NCI-H748 (cell line): Measurements from ENCODE around the gene PCBD1.

Source experiments
- DNase-seq: peaks from one replicate; lab custom pipeline; 2025; ENCODE audit not compliant: unreplicated experiment; lab: John Stamatoyannopoulos, UW

PCBD1 gene

DNA sequence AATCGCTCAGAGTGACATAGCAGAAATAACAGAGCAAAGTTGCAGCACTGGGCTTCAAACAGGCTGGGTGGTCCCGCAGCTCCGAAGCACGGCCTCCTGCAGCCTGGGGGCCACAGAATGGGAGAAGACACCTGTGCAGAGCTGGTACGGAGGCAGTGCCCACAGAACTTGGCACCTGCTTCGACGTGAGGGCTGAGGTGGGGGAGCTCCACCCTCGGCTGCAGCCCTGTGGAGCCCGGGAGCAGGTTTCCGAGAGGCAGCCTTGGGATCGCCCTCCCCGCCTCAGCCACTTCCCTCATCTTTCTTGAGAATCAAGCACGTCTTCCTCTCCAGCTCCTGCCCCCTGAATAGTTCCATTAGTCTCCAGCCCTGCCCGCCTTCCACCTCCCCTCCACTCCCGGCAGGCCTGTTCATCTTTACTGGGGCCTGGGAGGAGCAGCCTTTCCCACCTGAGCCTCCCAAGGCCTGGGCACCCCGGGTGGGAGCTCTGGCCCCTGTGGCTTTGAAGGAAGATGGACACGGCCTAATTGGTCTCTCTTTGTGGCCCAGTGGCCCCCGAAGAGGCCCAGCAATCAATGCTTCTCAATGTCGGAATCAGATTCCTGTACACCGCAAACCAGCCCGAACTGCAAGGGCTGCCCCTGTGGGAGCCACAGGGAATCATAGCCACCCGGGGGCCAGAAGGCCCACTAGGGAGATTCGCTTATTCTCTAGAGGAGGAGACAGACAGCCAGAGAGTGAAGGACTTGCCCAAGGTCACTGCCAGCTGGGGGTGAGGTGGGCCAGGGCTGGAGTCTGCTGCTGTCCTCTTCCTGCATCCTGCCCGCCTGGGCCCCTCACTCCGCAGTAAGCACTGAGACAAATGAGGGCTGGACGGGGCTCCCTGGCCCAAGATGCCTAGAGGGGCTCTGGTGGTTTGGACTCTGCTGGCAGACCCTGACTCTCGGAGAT is 17.0 kb upstream of the PCBD1 start:
- no peak for DNase-seq

DNA sequence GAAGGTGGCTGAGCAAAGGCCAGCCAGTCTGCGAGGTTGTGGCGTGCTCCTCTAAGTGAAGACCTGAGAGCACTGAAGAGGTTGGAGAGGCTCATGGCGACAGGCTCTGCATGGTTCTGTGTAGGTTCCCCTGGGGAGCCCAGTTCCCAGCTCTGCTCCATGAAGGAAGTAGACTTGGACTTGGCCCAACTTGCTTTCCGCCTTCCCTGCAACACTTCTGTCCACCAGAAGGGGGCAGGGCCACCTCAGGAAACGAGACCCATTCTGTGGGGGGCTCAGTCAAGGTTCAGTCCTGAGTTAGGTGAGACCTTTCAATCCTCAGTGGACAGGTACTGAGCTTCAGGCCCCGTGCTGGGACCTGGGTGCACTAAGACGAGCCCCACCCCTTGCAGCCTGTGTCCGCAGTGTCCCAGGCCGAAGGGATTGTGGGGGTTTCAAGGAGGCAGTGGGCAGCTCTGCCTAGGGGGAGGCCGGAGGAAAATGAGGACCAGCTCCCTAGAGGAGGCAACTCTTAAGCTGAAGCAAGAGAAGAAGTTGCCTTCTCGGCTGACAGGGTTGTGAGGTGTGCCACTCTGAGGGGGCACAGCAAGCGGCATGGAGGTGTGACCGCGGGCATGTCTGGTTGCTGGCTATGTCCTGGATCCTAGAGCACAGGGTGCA is 15.0 kb upstream of the PCBD1 start:
- peak; percentile 40 for DNase-seq

DNA sequence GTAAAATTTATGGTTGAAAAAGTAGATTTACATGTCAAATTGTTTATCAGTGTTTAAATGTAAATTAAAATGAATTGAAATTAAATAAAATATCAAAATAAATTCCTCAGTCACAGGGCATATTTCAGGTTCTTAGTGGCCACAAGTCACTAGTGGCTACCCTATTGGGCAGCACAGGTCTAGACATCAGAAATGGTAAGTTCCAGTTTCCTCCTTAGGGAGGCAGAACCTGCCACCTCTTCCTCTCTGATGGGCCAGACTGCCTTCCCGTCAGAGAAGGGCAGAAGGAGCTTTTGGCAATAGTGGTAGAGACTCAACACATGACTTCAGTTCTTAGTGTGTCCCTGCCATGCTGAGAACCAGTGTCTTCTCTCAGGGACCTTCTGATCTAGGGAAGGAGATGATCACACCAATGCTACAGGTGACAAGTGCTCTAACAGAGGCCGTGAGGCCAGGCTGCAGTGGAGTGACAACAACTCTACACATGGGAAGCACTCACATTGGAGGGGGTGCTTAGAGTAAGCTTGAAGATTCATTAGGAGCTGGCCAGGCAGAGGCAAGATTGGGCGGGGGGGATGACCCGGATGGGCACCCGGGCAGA is 14.4 kb upstream of the PCBD1 start:
- no peak for DNase-seq

DNA sequence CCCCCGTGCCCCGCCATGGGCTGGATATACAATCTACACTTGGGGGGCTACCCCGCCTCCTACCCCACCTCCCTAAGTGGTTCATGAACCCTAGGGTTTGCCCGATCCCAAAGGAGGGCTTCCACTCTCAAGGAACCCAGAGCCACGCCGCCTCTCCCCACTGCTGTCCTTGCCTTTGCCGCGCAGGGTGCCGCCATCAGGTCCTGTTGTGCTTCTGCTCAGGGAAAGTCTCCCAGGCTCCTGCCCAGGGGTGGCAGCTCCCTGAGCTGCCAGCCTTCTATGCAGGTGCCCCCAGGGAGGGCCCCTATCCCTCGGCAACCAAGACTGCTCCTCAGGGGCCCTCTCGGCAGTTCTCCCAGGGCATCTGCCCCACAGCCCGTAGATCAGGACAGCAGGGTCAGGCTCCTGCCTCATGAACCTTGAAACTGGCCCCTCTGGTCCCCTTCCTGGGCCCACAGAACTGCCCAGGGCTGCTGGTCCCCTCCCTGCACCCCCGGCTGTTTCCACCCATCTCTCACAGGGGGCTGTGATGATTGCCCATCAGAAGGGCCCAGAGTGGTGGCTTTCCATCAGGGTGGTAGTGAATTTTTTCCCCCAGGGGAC is 13.0 kb upstream of the PCBD1 start:
- no peak for DNase-seq

DNA sequence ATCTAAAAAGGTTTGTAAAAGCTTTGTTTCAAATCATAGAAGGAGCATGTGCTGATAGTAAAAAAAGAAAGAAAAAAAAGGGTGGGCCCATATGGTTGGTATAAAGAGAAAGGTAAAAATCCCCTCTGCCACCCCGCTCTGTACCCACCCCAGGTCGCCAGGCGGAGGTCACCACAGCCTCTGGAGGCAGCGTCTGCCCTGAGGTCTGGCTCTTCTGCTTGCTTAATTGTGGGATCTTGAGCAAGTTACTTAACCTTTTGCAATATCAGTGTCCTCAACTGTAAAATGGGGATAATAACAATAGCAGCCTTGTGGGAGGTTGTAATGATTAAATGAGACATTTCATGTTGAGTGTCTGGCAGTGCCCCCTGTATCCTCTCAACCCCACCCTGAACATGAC is 10.7 kb upstream of the PCBD1 start:
- no peak for DNase-seq

DNA sequence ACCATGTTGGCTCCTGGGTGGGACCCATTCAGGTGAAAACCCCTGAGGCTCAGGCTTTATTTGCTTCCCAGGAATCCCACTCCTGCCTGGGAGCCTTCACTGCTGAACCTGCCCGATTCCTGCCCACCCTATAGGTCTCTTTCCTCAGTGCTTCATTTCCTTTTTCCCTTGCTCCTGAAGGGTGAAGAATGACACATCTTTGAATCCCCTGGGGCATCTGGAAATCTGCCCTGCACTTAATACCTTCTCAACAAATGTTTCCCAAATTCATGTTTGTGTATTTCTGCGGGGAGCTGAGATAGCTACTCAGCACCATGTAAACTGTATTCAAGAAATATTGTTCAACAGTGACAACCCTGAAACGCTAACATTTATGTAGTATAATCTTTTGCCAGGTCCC is 10.3 kb upstream of the PCBD1 start:
- DNase-seq = no peak

DNA sequence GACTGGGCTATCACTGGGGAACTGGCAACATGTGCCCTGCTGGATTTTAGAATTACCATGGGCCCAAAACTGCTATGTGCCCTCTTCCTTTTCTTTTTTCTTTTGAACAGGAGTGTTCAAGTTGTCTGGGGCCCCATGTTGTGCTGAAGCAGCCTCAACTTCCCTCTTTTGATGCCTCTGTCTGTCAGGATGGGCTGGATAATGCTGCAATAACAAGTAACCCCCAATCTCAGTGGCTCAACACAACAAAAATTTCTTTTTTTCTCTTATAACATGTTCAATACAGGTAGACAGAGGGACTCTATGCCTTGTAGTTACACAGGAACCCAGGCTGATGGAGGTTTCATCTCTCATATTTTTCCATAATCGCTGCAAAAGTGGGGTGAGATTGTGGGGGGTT is 8.2 kb upstream of the PCBD1 start:
- no peak for DNase-seq

DNA sequence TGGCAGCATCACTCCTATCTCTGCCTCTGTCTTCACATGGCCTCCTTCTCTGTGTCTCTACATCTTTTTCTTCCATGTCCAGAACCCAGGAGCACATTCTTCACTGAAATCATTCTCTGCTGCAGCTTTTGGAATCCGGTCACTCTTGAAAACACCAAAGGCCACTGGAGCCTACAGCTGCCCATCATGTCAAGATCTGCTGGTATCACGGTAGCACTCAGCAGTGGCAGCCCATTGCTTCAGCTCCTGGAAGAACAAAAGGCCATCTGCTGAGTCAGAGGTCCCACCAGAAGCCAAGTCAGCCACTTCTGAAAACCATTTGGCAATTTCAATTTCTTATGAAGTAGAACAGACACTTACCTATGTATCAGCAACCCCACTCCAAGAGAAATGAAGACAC is 6.1 kb upstream of the PCBD1 start:
- DNase-seq = no peak

DNA sequence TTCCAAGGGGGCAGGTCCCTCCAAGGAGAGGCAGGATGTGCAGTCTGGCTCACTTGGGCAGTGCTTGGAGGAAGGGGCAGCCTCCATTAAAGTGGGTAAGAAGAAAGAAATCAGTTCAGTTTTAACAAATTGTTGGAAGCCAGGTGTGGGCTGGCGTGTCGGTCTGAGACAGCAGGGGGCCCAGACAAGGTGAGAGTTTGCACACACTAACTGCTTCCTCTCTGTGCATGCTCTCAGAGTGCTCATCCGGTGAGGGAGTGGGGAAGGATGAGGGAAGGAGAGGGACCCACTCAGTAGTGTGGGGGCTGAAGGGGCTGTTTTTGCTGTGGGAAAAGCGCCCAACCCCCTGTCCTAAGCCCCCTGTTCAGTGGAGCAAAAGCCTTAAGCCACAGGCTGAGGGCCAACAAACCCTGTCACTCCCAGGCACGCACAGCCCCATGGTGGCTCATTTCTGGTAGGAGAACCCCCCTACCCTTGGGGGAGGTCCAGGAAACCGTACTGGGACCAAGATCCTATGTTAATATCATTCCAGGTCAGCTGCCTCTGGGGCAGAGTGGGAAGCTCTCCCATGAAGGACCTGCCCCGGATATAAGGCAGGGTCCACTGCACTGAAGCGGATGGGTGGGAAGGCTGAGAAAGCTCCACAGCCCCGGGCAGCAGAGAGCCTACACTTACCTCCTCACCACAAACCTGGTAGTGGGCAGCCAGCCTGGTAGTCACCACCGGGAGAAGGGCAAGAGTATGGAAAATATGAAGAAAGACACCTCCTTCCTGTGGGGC is 5.1 kb upstream of the PCBD1 start:
- peak; percentile 1 for DNase-seq

DNA sequence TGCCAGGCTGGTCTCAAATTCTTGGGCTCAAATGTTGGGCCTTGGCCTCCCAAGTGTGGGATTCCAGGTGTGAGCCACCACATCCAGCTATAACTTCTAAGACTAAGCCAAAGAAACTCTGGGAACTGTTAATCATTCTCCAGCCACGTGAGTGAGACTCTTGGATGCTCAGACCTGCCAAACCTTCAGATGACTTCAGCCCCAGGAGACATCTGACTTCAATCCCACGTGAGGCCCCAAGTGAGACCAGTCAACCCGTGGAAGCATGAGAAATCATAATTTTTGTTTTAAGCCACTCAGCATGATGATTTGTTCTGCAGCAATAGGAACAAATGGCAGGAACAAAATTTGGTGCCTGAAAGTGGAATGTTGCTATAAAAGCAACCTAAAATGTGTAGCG is 4.3 kb upstream of the PCBD1 start:
- DNase-seq = no peak

DNA sequence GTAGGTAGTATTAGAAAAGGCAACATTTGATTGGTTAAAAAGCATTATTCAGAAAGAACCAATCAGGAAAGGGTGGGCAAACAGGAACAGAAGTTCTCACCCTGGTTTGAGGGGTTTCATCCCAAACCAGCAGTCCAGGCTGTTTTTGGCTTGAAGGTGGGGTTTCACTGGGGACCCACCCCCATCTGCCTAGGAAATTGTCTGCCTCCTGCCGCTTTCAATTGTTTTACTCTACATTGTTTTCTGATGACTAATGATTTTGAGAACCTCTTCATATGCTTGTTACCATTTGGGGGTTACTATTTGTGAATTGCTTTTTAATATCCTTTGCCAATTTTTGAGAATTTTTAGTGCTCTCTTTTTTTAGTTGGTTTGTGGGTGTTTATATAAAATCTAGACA is 3.3 kb upstream of the PCBD1 start:
- DNase-seq = no peak

DNA sequence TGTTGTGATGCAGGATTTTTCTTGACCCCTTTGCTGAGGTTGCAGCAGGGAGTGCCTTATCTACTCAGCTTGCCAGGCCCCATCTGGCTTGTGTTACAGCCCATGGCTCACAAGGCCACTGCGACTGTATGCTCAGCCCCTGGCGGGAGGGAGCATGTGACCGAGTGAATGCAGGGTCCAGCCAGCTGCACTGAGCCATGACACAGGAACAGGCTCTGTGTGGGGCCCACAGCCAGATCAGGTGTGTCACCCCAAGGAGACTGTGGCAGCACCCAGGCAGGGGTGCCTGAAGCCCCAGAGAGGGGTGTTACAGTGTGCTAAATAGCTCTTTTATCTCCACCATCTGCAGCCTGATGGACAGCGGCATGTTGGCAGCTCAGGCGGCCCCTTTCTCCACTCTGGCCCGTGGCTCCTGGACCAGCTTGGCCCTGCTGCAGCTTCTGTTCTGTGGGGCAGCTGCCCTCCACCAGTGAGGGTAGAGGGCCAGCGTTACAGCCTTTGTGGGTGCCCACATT is 2.6 kb upstream of the PCBD1 start:
- DNase-seq = peak; percentile 2

DNA sequence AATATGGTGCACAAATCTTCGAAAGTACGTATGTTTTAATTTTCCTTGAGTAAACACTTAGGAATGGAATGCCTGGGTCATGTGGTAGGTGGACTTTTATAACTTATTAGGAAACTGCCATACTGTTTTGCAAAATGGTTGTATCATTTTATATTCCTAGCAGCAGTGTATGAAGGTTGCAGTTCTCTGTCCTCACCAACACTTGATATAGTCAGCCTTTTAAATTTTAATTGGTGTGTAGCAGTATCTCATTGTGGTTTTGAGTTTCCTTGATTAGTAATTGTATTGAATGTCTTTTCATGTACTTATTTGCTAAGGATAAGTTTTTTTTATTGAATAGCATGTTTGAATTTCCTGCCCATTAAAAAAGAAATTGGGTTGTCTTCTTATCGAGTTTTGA is 926 bp upstream of the PCBD1 start:
- DNase-seq = no peak

DNA sequence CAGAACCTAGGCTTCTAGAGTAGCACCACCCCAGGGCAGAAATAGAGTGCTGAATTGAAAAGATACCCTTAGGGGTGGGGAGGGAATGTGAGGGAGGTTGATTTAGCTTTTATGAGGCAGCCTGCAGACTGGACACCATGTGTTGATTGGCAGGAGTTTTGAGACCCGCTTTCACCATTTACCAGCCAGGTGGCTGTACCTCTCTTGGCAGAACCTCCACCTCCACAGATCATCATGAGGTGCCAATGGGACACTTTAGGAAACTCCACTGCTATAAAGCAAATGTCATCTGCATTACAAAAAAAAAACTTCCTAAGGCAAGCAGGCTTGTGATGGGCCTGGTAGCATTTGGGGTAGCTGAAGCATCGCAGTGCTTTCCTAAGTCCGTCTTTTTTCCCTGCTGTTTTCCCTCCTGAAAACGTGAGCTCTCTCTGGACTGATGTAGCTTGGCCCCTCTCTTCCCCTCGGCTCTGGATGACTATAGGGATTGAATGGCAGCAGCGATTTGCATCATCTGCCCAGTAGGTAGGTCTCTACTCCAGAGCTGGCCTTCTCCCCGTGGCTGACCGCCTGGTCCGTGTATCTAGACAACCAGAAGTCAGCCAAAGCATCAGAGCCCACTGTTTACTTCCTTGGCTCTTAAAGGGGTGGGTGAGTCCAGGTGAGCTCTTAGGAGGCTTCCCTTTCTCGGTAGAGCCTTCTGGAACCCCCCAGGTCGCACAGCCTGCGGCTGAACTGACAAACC is 1.3 kb downstream of the PCBD1 start:
- DNase-seq = no peak

DNA sequence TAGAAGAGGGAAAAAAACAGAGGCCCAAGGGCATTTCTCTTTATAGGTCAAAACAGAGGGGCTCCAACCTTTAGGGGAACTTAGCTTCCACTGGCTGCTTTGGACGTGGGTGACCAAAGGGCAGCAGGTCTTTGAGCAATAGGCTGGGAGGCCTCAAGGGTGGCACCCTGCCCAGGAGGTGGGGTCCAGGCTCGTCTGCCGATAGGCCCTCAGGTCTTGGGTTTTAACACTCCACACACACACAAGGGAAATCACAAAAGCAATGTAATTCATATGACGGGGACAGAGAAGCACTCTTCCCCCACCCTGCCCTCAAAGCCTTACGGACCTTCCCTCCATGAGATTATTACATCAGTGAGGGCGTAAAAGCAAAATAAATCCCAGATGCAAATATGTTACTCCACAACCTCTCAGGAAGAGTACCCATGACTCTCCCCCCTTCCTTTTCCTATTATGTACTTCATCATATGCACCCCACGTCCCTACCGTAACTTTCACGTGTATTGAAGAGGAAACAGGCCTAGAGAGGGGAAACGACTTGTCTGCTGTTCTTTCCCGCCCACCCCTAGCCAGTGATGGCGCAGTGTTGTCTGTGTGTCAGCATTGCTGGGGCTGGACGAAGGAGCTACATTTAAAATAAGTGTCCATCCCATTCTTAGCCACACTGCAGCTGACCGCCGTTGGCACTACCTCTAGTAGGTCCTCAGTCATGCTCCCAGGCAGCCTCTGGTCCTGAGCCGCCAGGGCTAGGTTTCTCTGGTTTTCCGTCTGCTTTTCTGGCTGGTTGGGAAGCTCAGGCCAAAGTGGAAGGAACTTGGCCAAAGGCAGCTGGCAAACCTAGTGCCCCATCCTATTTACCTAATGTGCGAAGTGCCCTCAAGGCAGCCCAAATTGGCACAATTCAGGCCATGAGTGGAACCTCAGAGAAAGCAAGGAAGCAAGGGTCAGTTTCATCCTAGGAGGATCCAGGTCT is 2.1 kb downstream of the PCBD1 start:
- DNase-seq = no peak

DNA sequence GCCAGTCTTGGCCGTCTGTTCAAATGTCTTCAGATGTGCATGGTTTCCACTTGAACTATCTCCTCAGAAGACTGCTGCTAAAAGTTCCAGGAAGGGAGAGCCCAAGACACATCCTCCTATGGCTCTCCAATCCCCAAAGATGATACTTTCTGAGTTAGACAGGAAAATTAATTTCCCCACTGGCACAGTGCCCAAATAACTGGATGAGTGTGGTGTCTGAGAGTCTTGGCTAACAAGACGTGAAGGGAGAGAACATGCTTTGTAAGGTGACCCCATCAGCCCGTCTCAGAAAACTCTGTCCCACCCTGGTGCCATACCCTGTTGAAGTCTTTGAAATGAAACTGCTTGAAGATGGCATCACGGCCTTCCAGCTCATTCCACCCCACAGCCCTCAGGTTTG is 2.9 kb downstream of the PCBD1 start:
- DNase-seq = no peak

DNA sequence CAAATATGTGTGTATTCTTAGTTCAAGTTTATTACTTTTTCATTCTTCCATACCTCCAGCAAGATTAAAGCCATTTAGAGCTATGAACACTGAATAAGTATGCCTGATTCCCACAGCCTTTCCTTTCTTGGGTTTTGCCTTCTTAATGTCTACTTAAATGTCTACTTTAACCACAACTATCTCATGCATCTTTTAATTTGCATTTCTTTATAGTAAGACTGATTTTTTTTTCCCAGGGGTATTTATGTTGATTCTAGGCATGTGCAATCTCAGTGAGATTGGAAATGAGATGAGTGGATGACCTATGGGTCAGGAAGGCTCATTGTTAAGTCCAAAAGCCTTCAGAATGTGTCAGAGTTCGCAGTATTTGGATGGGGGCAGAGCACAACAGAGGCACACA is 3.6 kb downstream of the PCBD1 start:
- no peak for DNase-seq

DNA sequence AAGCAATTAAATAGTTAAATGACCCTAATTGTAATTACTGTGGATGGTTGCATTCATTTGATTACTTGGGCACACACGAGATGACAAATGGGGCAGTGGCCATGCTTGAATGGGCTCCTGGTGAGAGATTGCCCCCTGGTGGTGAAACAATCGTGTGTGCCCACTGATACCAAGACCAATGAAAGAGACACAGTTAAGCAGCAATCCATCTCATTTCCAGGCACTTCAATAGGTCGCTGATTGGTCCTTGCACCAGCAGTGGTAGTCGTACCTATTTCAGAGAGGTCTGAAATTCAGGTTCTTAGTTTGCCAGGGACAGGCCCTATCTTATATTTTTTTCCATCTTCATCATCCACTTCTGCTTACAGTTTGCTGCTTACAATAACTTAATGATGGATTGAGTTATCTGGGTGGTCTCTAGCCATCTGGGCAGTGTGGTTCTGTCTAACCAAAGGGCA is 8.3 kb downstream of the PCBD1 start:
- DNase-seq = peak; percentile 63

DNA sequence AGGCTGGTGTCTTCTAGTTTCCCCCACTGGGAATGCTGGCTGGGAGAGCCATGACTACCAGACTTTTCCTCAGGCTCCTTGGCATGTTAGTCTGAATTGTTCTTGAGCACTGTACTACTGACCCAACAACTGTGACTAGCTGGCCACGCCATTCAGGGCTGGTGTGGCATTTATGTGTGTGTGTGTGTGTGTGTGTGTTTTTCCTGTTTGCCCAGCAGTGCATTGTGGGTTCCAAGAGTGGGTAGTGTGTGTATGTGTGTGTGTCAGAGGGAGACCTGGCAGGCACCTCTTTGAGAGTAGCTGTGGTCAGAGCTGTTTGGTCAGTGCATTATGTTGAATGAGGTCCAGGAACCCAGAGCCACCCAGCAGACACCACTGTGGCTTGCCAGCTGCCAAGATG is 9.2 kb downstream of the PCBD1 start:
- DNase-seq = no peak
